Parathyroid adenoma (tissue), 2 donors: ENCODE results near the gene F7.

ENCODE experiments used
- H2AFZ ChIP-seq: fragments of 300-600 bp; sonication (generic); one replicate; pipeline ENCODE4 v1.7.0; 2017; ENCODE audit warnings: antibody characterized with exemption, mild to moderate bottlenecking
- H3K27ac ChIP-seq: fragments of 300-600 bp; sonication (generic); one replicate; pipeline ENCODE4 v1.7.0; 2017
- H3K27me3 ChIP-seq: fragments of 300-600 bp; sonication (generic); one replicate; pipeline ENCODE4 v1.7.0; 2017; ENCODE audit warnings: low read length; ENCODE audit not compliant: control insufficient read depth, insufficient read depth
- H3K36me3 ChIP-seq: fragments of 300-600 bp; sonication (generic); one replicate; pipeline ENCODE4 v1.7.0; 2017; ENCODE audit warnings: low read length; ENCODE audit not compliant: control insufficient read depth, insufficient read depth
- H3K4me1 ChIP-seq: fragments of 300-600 bp; sonication (generic); one replicate; pipeline ENCODE4 v1.7.0; 2017; ENCODE audit warnings: control low read depth
- H3K4me2 ChIP-seq: fragments of 300-600 bp; sonication (generic); one replicate; pipeline ENCODE4 v1.7.0; 2017; ENCODE audit warnings: low read length
- H3K4me3 ChIP-seq: fragments of 300-600 bp; sonication (generic); one replicate; pipeline ENCODE4 v1.7.0; 2017; ENCODE audit warnings: low read depth, low read length
- H3K79me2 ChIP-seq: fragments of 300-600 bp; sonication (generic); one replicate; pipeline ENCODE4 v1.7.0; 2017; ENCODE audit warnings: control low read depth
- H3K9ac ChIP-seq: fragments of 300-600 bp; sonication (generic); one replicate; pipeline ENCODE4 v1.7.0; 2017; ENCODE audit warnings: mild to moderate bottlenecking
- H3K9me3 ChIP-seq: fragments of 300-600 bp; sonication (generic); one replicate; pipeline ENCODE4 v1.7.0; 2017; ENCODE audit warnings: low read length; ENCODE audit not compliant: control insufficient read depth
- TF ChIP-seq, protein P1 (sequence below): fragments of 300-600 bp; sonication (generic); IDR thresholded peaks from one replicate; pipeline ENCODE4 v1.7.0; 2017; ENCODE audit warnings: antibody characterized with exemption, mild to moderate bottlenecking
- donor health status: primary hyperparathyroidism.

Gene F7

GRCh38 chr13:113119822-113120189, 14.2 kb downstream of the F7 start:
- Histone ChIP-seq H3K27ac (no peak overlapping the region), H2AFZ (no peak overlapping the region)

DNA sequence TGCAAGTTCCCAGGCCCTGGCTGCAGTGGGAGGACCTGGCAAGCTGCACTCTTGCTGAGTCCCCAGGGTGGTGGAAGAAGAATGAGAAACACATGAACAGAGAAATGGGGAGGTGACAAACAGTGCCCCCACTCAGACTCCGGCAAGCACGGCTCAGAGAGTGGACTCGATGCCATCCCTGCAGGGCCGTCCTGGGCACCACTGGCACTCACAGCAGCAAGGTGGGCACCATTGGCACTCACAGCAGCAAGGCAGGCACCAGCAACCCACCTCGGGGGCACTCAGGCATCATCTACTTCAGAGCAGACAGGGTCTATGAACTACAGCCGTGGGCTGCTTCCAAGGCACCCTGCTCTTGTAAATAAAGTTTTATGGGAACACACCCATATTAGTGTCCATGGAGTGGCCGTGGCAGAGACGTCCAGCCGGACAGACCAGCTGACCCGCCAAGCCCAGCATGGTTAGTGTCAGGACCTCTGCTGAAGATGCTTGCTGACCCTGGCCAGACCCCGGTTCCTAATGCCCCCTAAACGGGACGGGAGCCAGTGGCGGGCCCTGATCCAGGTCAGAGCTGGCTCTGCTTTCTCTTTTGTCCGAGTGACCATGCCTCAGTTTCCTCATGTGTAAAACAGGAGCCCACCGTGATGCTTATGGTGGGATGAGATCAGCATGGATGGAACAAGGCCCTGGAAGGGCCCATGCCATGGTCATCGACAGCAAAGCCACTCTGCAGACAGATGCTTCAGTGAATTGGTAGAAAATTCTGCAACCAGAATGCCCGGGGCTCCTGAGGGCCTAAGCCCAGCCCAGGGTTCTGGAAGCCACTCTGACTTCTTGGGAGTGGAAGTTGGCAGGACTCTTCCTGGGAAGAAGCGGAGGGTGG, 14.9 kb downstream of the F7 start:
- H3K4me3 ChIP-seq, result no peak overlapping the region
- no peak overlapping the region for H3K9ac ChIP-seq
- no peak overlapping the region for H3K27ac ChIP-seq
- H3K4me2 ChIP-seq, result no peak overlapping the region
- no peaks in the 10 kb centered on the region for H3K4me1 ChIP-seq
- TF ChIP-seq, protein P1, sequence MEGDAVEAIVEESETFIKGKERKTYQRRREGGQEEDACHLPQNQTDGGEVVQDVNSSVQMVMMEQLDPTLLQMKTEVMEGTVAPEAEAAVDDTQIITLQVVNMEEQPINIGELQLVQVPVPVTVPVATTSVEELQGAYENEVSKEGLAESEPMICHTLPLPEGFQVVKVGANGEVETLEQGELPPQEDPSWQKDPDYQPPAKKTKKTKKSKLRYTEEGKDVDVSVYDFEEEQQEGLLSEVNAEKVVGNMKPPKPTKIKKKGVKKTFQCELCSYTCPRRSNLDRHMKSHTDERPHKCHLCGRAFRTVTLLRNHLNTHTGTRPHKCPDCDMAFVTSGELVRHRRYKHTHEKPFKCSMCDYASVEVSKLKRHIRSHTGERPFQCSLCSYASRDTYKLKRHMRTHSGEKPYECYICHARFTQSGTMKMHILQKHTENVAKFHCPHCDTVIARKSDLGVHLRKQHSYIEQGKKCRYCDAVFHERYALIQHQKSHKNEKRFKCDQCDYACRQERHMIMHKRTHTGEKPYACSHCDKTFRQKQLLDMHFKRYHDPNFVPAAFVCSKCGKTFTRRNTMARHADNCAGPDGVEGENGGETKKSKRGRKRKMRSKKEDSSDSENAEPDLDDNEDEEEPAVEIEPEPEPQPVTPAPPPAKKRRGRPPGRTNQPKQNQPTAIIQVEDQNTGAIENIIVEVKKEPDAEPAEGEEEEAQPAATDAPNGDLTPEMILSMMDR, result no peak
- no peaks in the 10 kb centered on the region for H3K9me3 ChIP-seq
- H3K36me3 ChIP-seq, result no peaks in the 10 kb centered on the region
- H3K79me2 ChIP-seq, result no peaks in the 10 kb centered on the region
- H2AFZ ChIP-seq, result no peak overlapping the region
- H3K27me3 ChIP-seq, result no peaks in the 10 kb centered on the region

More at GRCh38 chr13:113119822-113120189, 14.2 kb downstream of the F7 start:
- no peaks in the 10 kb centered on the region for H3K9me3 ChIP-seq
- no peaks in the 10 kb centered on the region for H3K36me3 ChIP-seq
- TF ChIP-seq, protein P1, result no peak
- no peaks in the 10 kb centered on the region for H3K4me1 ChIP-seq
- H3K9ac ChIP-seq, result no peak overlapping the region
- H3K4me2 ChIP-seq, result no peak overlapping the region
- H3K79me2 ChIP-seq, result no peaks in the 10 kb centered on the region
- H3K27me3 ChIP-seq, result no peaks in the 10 kb centered on the region
- no peak overlapping the region for H3K4me3 ChIP-seq

DNA sequence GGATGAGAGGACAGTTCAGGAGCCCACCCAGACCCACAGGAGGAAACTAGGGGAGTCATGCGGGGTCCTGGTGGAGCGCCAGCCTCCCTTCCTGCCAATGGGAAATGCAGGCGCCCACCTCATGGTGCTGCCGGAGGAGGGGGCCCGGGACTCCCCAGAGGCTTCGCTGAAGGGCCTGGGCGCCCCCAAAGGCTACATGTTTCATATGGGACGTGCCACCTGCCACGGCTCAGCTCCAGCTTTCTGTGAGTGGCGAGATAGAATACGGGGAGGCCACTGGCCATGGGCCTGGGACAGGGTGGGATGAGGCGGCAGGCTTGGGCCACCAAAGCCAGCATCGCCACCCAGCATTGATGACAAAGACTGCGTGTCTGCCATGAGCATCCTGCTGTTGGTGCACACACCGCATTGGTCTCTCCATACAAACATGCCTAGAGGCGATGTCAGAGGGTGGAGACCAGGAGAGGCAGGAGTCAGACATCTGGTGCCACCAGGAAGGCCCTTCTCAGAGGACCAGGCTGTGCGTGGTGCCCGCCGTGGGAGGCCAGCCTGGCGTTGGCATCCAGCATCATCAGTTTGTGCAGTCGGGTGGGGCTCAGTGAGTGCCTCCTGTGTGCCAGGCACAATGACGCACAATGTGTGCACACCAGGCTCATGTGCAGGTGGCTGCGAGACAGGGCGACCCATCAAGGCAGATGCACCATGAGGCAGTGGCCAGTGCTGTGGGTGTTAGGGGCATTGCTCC, 15.8 kb downstream of the F7 start:
- Histone ChIP-seq H2AFZ (no peak overlapping the region), H3K9ac (no peak overlapping the region), H3K4me3 (no peak overlapping the region), H3K4me2 (no peak overlapping the region), H3K27ac (no peak overlapping the region), H3K9me3 (no peaks in the 10 kb centered on the region), H3K79me2 (no peaks in the 10 kb centered on the region), H3K4me1 (no peaks in the 10 kb centered on the region), H3K27me3 (no peaks in the 10 kb centered on the region), H3K36me3 (no peaks in the 10 kb centered on the region)
- TF ChIP-seq, protein P1, result no peak

DNA sequence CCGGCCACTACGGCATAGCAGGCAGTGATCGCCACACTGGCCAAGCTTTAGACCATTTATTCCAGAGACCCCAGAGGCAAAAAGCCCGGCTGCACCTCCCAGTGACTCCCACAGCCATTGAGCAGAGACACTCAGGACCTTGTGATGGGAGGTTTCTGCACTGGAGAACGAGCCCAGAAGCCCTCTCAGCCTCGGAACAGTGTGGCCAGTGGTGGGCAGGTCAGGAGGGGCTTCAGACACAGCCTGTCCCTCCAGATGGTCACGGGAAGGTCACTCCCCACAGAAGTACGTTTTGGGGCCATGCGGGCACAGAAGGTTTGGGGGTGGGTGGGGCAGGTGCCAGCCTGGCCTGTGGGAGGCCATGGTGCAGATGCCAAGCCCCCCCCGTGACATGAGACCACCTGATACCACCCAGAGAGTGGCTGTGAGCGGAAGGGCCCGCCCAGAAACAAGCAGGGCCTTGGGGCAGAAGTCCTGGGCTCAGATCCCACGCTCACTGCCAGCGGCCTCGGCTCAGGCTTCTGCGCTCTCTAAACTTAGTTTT, 16.4 kb downstream of the F7 start:
- H3K27me3 ChIP-seq, result no peaks in the 10 kb centered on the region
- H3K36me3 ChIP-seq, result no peaks in the 10 kb centered on the region
- H3K4me2 ChIP-seq, result no peak overlapping the region
- H3K4me3 ChIP-seq, result no peak overlapping the region
- TF ChIP-seq, protein P1, result no peak
- H3K27ac ChIP-seq, result no peak overlapping the region
- H3K79me2 ChIP-seq, result no peaks in the 10 kb centered on the region
- no peaks in the 10 kb centered on the region for H3K9me3 ChIP-seq
- no peaks in the 10 kb centered on the region for H3K4me1 ChIP-seq
- H3K9ac ChIP-seq, result no peak overlapping the region
- H2AFZ ChIP-seq, result no peak overlapping the region
